HFFc6 (cell line): ENCODE results near the gene SELENOP. TPM values are rescaled to one million over a fixed set of nuclear protein-coding genes. Genes with fewer than 3 reads are reported as not detected.

ENCODE experiments used
- DNase-seq: peaks from one replicate; pipeline ENCODE4 v3.0.0-alpha.2; 2018
- H3K27ac Mint-ChIP-seq: 2 replicates; pipeline ENCODE4 v1.8.0; 2020; ENCODE audit warnings: mild to moderate bottlenecking, mixed read lengths
- H3K27me3 Mint-ChIP-seq: 2 replicates; pipeline ENCODE4 v1.8.0; 2021; ENCODE audit warnings: mild to moderate bottlenecking, moderate library complexity, mixed read lengths; ENCODE audit not compliant: insufficient read depth
- H3K36me3 Mint-ChIP-seq: 2 replicates; pipeline ENCODE4 v1.8.0; 2021; ENCODE audit warnings: low read depth, mixed read lengths
- H3K4me1 Mint-ChIP-seq: 2 replicates; pipeline ENCODE4 v1.8.0; 2020; ENCODE audit warnings: low read depth, mixed read lengths
- H3K4me3 Mint-ChIP-seq: 2 replicates; pipeline ENCODE4 v1.8.0; 2020; ENCODE audit warnings: mild to moderate bottlenecking, moderate library complexity, mixed read lengths
- H3K9me3 Mint-ChIP-seq: 2 replicates; pipeline ENCODE4 v1.8.0; 2020; ENCODE audit warnings: mild to moderate bottlenecking, mixed read lengths
- CTCF ChIP-seq: fragments of 200-600 bp; sonication (generic); IDR thresholded peaks from 2 replicates; pipeline ENCODE4 v1.5.0; 2021; ENCODE audit warnings: antibody characterized with exemption, mild to moderate bottlenecking
- long read RNA-seq: library from polyadenylated mRNA; unstranded; transcript quantifications from one replicate; pipeline ENCODE4 v2.0.0, GENCODE V29; 2019
- total RNA-seq, 6 experiments: library from RNA; stranded (reverse); fragmentation: NEBNext Ultra II Directional; extraction: Animal tissue kit (Norgen Biotek cat#: 25700); gene quantifications; 2 replicates in 1 of 6; 3 replicates in 5 of 6; pipeline ENCODE4 v1.2.3, GENCODE V29; 2021

The SELENOP gene
- under 1 TPM in 4 of 6 experiments, not detected in 2; 0.33 to 0.63 (median 0.47) TPM for total RNA-seq
- long read RNA-seq, result 0 reads

- no peak within 1 kb of the TSS for H3K27ac Mint-ChIP-seq
- H3K27me3 Mint-ChIP-seq, result peaks cover 4% of the 10 kb centered on the region; the same call in 1 of the 2 replicates
- TF ChIP-seq CTCF, result no peak
- H3K4me3 Mint-ChIP-seq, result no peak within 1 kb of the TSS
- H3K4me1 Mint-ChIP-seq, result no peaks in the 10 kb centered on the region
- H3K36me3 Mint-ChIP-seq, result no peaks in the 10 kb centered on the region
- no peaks in the 10 kb centered on the region for H3K9me3 Mint-ChIP-seq
- DNase-seq, result no peak
Observed at GRCh38 chr5:42811591-42812446, at the start of gene SELENOP. Gene SELENOP, minus strand, starts transcription at chr5:42811892. Its CDS starts 3,539 bp downstream, at chr5:42808353.

GRCh38 chr5:42858687-42859086 lies 47.0 kb upstream of the SELENOP start:
- no peaks in the 10 kb centered on the region for H3K36me3 Mint-ChIP-seq
- H3K4me1 Mint-ChIP-seq, result no peaks in the 10 kb centered on the region
- no peak overlapping the region for H3K4me3 Mint-ChIP-seq
- H3K27me3 Mint-ChIP-seq, result peaks cover 3% of the 10 kb centered on the region
- no peaks in the 10 kb centered on the region for H3K9me3 Mint-ChIP-seq
- no peak overlapping the region for H3K27ac Mint-ChIP-seq
- no peak for DNase-seq
- no peak for TF ChIP-seq CTCF

GRCh38 chr5:42858031-42858643 lies 46.4 kb upstream of the SELENOP start:
- no peaks in the 10 kb centered on the region for H3K9me3 Mint-ChIP-seq
- peaks cover 3% of the 10 kb centered on the region for H3K27me3 Mint-ChIP-seq
- H3K4me1 Mint-ChIP-seq, result no peaks in the 10 kb centered on the region
- no peak overlapping the region for H3K27ac Mint-ChIP-seq
- no peak for TF ChIP-seq CTCF
- no peaks in the 10 kb centered on the region for H3K36me3 Mint-ChIP-seq
- H3K4me3 Mint-ChIP-seq, result no peak overlapping the region
- DNase-seq, result no peak

GRCh38 chr5:42855811-42856210 lies 44.1 kb upstream of the SELENOP start:
- H3K27me3 Mint-ChIP-seq, result peaks cover 3% of the 10 kb centered on the region; the same call in 1 of the 2 replicates
- no peak overlapping the region for H3K27ac Mint-ChIP-seq
- no peaks in the 10 kb centered on the region for H3K36me3 Mint-ChIP-seq
- DNase-seq, result no peak
- no peaks in the 10 kb centered on the region for H3K4me1 Mint-ChIP-seq
- no peaks in the 10 kb centered on the region for H3K9me3 Mint-ChIP-seq
- TF ChIP-seq CTCF, result no peak
- no peak overlapping the region for H3K4me3 Mint-ChIP-seq

GRCh38 chr5:42855386-42855785 lies 43.7 kb upstream of the SELENOP start:
- DNase-seq, result no peak
- no peak overlapping the region for H3K4me3 Mint-ChIP-seq
- H3K4me1 Mint-ChIP-seq, result no peaks in the 10 kb centered on the region
- H3K27me3 Mint-ChIP-seq, result peaks cover 3% of the 10 kb centered on the region; the same call in 1 of the 2 replicates
- H3K36me3 Mint-ChIP-seq, result no peaks in the 10 kb centered on the region
- H3K9me3 Mint-ChIP-seq, result no peaks in the 10 kb centered on the region
- TF ChIP-seq CTCF, result no peak
- H3K27ac Mint-ChIP-seq, result no peak overlapping the region
